Stimulated activated effector memory CD8-positive, alpha-beta T cell treated with anti-CD3 and anti-CD28 coated beads, Interleukin-12 subunit alpha, Interleukin-12 subunit beta, amount 100 ng/mL, for 72 hours (primary cell): ENCODE data around the gene ARHGEF12.

ENCODE experiments used
- ATAC-seq: fragments of 150-1000 bp; cut with Tn5 transposase; 2 replicates; pipeline ENCODE4 v1.10.0; 2021
- DNase-seq, 2 donors: peaks; one replicate each; pipeline ENCODE4 v3.0.0; 2021 to 2022; ENCODE audit warnings: low spot score in 2 of 2
- H3K27ac Mint-ChIP-seq: one replicate; pipeline ENCODE4 v1.8.0; 2022; ENCODE audit warnings: mild to moderate bottlenecking, mixed read lengths
- H3K36me3 Mint-ChIP-seq: one replicate; pipeline ENCODE4 v1.8.0; 2022; ENCODE audit warnings: mild to moderate bottlenecking, mixed read lengths
- H3K4me1 Mint-ChIP-seq: one replicate; pipeline ENCODE4 v1.8.0; 2022; ENCODE audit warnings: mixed read lengths
- H3K4me3 Mint-ChIP-seq: one replicate; pipeline ENCODE4 v1.8.0; 2022; ENCODE audit warnings: mild to moderate bottlenecking, mixed read lengths
- H3K9me3 Mint-ChIP-seq: one replicate; pipeline ENCODE4 v1.8.0; 2022; ENCODE audit warnings: mixed read lengths

The ARHGEF12 gene

DNA sequence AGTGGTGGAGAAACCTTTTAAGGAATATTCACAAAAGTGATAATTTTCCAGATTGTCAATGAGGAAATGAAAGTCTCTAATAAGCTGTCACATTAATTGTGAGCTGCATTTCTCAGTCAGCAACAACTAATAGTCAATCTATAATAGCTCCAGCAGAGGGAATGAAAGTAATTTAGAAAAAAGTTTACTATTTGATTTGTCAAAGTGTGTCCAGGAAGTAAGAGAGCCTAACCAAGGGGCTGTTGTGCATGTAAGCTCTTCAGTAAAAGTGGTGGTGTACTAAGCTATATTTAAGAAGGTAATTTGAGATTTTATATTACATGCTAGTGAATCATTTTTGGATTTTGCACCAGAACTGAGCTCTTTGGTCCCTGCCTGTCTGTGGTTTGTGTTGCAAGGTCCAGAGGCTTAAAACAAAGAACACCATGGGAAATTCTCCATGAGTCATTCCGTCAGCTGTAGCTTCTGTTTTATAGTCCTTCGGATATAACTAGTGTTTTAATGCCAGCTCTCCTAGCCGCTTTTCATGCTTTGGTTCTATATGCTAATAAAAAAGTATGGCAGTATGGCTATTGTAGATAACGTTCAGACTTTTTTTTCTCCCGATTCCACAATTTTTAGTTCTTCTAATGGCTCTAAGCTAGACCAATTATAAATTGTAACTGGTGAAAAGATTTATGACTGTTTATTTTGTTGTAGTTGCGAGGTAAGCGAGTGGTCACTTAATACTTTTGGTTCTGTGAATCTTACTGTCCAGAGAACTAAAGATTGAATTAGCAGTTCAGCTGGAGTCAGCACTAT lies 64.6 kb downstream of the ARHGEF12 start:
- Mint-ChIP-seq H3K9me3 (no peaks in the 10 kb centered on the region), H3K4me3 (no peak overlapping the region), H3K27ac (no peak overlapping the region), H3K4me1 (peaks cover 7% of the 10 kb centered on the region), H3K36me3 (no peaks in the 10 kb centered on the region)
- no peak for ATAC-seq
- no peak for DNase-seq

DNA sequence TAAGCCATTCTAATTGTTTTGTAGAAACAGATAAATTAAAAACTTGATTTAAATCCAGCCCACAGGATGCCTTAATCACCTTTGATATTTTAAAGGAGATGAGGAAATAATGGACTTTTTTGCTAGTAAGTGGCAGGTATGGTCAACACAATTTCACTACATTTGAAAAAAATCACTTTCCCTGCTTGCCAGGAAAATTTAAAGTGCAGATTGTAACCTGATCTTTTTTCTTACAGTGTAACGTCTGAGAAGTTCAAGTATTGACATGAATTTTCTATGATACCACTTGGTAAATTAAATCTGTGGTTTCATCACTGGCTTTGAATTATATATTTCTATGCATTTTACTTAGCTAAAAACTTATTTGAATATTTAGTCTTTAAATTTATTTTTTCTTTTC lies 65.3 kb downstream of the ARHGEF12 start:
- ATAC-seq (no peak), DNase-seq (no peak)
- no peaks in the 10 kb centered on the region for H3K9me3 Mint-ChIP-seq
- H3K36me3 Mint-ChIP-seq: no peaks in the 10 kb centered on the region
- peaks cover 7% of the 10 kb centered on the region for H3K4me1 Mint-ChIP-seq
- no peak overlapping the region for H3K27ac Mint-ChIP-seq
- H3K4me3 Mint-ChIP-seq: no peak overlapping the region

DNA sequence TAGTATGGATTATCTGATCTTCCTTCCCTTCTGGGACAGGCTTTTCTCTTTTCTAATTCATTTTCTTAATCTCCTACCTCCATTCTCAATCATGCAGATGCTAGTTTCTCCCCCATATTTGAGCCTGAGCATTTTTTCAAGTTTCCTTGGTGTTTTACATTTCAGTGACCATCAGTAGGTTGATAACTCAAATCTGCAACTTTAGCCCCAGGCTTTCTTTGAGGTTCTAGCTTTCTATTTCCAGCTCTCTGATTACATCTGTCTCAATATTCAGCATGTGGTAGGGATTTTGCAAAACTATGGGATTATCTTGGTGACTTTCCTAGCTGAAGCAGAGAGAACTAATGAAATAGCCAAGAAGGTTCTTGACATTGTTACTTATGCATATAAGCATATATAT lies 67.8 kb downstream of the ARHGEF12 start:
- ATAC-seq: no peak
- Mint-ChIP-seq H3K4me3 (no peak overlapping the region), H3K4me1 (peaks cover 7% of the 10 kb centered on the region), H3K36me3 (no peaks in the 10 kb centered on the region), H3K9me3 (no peaks in the 10 kb centered on the region), H3K27ac (no peak overlapping the region)
- DNase-seq: no peak

DNA sequence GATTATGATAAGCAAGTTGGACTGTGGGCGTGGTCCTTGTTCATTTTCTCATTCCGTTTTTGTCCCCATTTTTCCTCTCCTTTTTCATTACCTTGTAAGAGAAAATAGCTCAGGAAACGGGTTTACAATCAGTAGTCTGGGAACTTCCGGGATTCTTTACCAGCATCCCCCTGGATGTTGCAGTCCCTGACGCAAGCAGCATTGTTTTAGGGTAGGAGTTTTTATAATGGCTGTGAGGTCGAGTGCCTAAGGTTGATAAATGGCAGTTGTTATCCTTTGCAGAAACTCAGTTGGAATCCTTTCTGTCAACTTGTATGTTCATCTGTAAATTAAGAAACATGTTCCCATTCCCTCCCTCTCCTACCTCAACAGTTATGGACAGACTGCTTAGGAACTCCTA lies 68.3 kb downstream of the ARHGEF12 start:
- Mint-ChIP-seq H3K9me3 (no peaks in the 10 kb centered on the region), H3K36me3 (no peaks in the 10 kb centered on the region), H3K4me3 (no peak overlapping the region), H3K4me1 (peaks cover 7% of the 10 kb centered on the region), H3K27ac (no peak overlapping the region)
- ATAC-seq (no peak), DNase-seq (no peak)

DNA sequence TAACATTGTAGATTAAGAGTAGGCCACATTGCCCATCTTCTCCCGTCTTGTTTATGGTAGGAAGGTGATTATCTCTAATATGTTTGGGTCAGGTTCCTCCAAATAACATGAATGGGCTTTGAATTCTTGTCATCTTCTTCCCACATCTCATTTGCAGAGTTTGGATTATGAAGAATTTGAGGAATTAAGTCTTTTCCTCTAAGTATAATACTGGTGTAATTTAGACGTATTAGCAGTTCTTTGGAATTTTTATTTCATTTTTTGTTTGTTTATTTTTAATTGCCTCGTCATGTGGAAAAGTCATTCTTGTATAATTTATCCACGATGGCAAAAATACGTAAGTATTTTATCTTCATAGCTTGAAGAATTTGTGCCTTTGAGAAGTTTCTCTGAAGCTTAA lies 73.4 kb downstream of the ARHGEF12 start:
- Mint-ChIP-seq H3K4me1 (no peaks in the 10 kb centered on the region), H3K36me3 (no peaks in the 10 kb centered on the region), H3K9me3 (no peaks in the 10 kb centered on the region), H3K4me3 (no peak overlapping the region), H3K27ac (no peak overlapping the region)
- DNase-seq: no peak
- ATAC-seq: no peak

DNA sequence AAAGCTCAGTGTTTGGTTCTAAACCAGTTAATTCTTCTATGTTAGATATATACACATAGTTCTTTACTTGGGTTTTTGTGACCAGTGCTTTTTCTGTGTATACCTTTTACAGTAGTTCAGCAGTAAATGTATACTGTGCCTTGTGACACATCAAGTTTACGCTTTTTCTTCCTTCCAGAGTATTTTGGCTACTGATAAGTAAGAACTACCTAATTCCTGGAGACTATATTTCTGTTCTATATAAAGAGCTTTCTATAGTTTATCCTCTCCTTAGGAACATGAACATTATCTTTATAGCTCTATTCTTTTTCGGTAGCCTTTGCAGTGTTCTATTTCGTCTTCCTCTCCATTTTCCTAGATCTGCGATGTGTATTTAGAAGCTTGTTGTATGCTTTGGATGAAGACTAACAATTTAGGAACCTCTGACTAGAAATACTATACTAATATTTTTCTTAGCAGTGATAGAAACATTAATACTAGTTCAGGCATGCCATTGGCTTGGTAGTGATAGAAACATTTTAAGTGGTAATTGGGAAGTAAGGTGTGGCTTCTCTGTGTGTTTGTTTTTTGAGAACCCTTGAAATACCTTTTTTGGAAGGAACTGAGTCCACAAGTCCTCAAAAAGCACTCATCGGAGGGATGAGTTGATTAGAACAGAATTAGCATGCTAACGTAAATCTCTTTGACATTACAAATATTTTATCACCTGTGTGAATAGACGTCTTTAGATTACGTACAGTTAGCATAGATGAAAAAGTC lies 74.6 kb downstream of the ARHGEF12 start:
- Mint-ChIP-seq H3K9me3 (no peaks in the 10 kb centered on the region), H3K4me3 (no peak overlapping the region), H3K36me3 (no peaks in the 10 kb centered on the region), H3K4me1 (no peaks in the 10 kb centered on the region), H3K27ac (no peak overlapping the region)
- DNase-seq (no peak), ATAC-seq (no peak)

DNA sequence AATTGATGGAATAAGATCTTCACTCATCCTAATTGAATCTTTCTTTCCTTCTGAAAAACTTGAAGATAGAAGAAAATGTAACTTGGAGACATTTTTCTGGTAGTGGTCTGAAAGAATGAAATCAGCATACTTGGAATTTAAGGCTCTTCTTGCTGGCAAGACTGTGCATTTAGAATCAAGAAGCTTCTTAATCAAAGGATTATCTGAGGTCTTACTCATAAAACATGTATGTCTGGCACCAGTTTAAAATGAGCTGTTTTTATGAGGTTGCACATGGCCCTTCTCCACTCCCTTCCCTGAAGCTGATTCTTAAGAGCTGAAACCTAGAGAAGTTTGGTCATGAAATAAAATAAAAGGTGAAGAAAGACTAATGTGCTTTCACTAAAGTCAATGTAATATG lies 77.3 kb downstream of the ARHGEF12 start:
- Mint-ChIP-seq H3K36me3 (no peaks in the 10 kb centered on the region), H3K27ac (no peak overlapping the region), H3K4me1 (no peaks in the 10 kb centered on the region), H3K4me3 (no peak overlapping the region), H3K9me3 (no peaks in the 10 kb centered on the region)
- DNase-seq (no peak), ATAC-seq (no peak)

DNA sequence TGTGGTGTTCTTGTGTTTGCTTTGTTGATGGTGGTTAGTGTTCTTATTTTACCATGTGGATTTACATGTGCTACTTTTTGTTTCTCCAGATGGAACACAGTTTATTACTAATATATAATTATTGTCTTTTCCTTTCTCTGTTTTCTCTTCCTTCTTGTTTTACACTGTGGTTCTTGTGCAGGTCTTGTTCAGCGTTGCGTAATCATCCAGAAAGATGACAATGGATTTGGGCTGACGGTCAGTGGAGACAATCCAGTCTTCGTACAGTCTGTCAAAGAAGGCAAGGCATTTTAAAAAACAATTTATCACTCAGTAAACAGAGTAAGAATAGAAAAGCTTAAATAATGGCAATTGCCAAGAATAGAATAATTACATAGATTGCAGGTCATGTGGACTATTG lies 84.4 kb downstream of the ARHGEF12 start:
- ATAC-seq: no peak
- Mint-ChIP-seq H3K9me3 (no peaks in the 10 kb centered on the region), H3K27ac (no peak overlapping the region), H3K4me1 (no peaks in the 10 kb centered on the region), H3K4me3 (no peak overlapping the region), H3K36me3 (peaks cover 5% of the 10 kb centered on the region)
- no peak for DNase-seq

DNA sequence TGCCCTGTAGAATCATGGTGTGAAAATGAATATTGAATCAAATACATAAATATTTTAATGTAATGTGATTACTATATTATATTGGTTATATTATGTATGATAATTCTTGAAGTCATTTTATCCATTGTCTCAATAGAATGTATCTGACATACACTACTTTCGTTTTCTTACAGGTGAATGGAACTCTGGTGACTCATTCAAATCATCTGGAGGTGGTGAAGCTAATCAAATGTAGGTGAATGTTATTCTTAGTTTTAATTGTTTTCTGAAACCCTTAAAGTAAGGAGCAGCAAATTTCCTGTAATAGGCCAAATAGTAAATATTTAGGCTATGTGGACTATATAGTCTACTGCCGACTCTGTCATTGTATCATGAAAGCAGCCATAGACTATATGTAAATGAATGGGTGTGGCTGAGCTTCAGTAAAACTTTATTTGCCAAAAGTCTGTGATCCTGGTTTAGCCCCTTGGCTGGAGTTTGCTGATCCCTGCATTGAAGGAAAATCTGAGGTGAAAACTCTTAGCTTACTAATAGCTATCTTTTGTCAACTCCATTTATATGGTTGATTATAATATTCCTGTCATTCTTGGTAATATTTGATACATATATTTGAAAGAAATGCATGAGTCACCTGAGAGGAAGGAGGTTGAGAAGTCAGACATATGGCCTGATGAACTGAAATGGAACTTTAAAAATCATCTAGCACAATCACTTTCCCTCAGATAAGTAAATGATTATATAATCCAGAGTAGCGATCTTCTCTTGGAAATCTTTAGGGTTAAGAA lies 88.2 kb downstream of the ARHGEF12 start:
- Mint-ChIP-seq H3K27ac (no peak overlapping the region), H3K36me3 (peaks cover 5% of the 10 kb centered on the region), H3K4me3 (no peak overlapping the region), H3K9me3 (no peaks in the 10 kb centered on the region), H3K4me1 (no peaks in the 10 kb centered on the region)
- DNase-seq (no peak), ATAC-seq (no peak)

DNA sequence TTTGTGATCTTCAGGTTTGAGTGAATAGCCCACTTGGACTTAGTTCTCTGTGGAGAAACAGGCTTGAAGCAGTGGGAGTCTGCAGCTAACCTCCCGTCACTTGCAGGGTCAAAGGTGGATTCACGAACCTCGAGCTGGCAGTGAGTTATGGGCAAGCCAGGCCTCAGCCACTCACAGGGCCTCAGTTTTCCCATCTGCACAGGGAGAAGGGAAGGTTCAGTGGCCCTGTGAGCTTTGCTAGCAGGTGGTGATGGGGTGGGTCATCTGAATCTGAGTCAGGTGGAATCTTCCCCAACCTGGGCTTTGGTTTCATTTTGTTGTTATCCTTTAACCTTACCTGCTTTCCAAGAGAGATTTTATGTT lies 88.7 kb downstream of the ARHGEF12 start:
- ATAC-seq: no peak
- H3K9me3 Mint-ChIP-seq: no peaks in the 10 kb centered on the region

DNA sequence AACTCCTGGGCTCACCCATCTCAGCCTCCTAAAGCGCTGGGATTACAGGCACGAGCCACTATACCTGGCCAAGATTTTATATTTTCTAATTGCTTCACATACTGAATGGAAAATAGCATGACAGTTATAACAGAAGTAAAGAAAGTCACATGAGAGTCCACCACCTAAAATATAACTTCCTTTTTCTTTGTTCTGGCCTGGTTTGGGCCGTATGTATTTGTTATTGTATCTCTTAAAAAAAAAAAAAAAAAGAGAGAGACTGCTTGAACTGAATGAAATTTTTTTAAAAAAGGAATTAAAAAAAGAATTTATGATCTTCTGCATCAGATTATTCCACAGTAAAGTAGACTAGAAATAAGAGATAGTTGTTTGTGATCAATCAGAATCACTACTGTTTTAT lies 89.3 kb downstream of the ARHGEF12 start:
- H3K27ac Mint-ChIP-seq: no peak overlapping the region
- DNase-seq: no peak
- peaks cover 5% of the 10 kb centered on the region for H3K36me3 Mint-ChIP-seq
- H3K4me1 Mint-ChIP-seq: no peaks in the 10 kb centered on the region
- H3K9me3 Mint-ChIP-seq: no peaks in the 10 kb centered on the region
- no peak for ATAC-seq
- no peak overlapping the region for H3K4me3 Mint-ChIP-seq

More for the DNA sequence above, 88.7 kb downstream of the ARHGEF12 start:
- peaks cover 5% of the 10 kb centered on the region for H3K36me3 Mint-ChIP-seq
- no peak for DNase-seq
- no peak overlapping the region for H3K4me3 Mint-ChIP-seq
- no peaks in the 10 kb centered on the region for H3K4me1 Mint-ChIP-seq
- H3K27ac Mint-ChIP-seq: no peak overlapping the region

DNA sequence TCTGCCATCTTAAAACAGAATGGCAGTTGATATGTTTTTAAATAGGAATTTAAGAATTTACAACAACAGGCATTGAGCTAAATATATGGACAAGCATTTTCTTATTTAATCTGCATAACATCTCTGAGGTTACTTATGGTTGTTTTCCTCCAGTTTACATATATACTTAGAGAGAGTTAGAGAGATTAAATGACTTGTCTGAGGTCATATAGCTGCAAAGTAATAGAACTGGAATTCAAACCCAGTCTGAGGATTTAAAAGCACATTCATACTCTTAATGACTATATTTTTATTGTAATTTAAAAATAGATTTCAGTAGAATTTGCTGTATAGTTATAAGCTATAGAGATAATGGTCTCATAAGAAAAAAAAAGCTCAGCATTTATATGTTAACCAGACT lies 93.9 kb downstream of the ARHGEF12 start:
- DNase-seq (no peak), ATAC-seq (no peak)
- Mint-ChIP-seq H3K27ac (no peak overlapping the region), H3K4me3 (no peak overlapping the region), H3K36me3 (no peaks in the 10 kb centered on the region), H3K9me3 (no peaks in the 10 kb centered on the region), H3K4me1 (peaks cover 17% of the 10 kb centered on the region)

DNA sequence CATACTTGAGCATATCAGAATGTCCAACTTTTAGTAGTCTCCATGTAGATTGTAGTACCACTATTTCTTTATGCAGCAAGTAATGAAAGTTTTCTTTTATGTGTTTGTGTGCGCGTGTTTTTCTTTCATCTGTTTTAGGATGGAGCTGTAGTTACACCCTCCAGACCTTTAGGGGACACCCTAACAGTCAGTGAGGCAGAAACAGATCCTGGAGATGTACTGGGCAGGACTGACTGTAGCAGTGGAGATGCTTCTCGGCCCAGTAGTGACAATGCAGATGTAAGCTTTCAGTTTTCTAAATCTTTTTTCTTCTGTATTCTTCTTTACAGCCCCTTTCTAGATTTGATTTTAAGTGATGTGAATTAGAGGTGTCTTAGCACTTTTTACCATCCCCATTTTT lies 95.4 kb downstream of the ARHGEF12 start:
- DNase-seq: no peak

DNA sequence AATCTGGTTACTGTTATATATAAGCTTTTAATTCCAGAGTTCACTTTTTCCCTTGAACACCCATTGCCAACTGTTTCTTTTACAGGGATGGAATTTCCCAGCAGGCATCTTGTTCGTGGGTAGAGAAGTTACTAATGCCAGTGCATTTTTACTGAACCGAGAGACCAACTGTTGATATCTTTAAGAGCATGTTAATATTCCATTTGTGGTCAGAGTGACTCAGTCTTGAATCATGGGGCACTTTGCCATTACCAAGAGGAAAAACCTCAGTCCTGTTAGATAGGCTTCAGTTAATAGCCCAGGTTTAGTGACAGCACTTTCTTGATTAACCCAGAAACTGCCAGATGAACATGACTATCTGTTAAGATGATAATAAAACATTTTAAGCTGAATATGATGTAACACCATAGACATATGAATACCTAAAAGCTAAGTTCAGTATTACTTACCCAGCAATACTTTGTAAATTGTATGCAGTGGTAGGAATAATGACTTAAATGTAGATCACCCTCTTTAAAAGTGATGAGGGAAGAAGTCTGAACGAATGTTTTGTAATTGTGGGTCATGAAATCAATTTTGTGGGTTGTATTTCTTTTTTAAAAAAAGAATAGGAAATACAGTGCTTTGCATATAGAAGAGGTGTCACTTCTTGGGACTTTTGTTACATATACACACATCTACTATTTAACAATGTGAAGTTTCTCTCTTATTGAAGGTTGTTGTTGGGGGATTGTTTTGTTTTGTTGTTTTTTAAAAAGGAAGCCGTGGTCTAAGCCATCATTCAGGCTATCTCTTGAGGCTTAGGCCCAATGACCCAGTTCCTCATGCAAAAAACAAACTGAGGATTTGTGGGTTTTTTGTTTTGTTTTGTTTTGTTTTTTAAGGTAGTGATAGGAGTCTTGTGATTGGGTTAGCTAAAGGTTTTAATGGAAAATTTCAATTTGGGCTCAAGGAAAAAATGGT lies 96.1 kb downstream of the ARHGEF12 start:
- ATAC-seq: peak; percentile 92
- DNase-seq: no peak
- no peak overlapping the region for H3K4me3 Mint-ChIP-seq
- no peaks in the 10 kb centered on the region for H3K36me3 Mint-ChIP-seq
- H3K9me3 Mint-ChIP-seq: no peaks in the 10 kb centered on the region
- H3K27ac Mint-ChIP-seq: peak overlapping the region; percentile 78
- peaks cover 17% of the 10 kb centered on the region for H3K4me1 Mint-ChIP-seq

More for the DNA sequence above, 95.4 kb downstream of the ARHGEF12 start:
- Mint-ChIP-seq H3K4me1 (peaks cover 17% of the 10 kb centered on the region), H3K27ac (no peak overlapping the region), H3K4me3 (no peak overlapping the region), H3K36me3 (no peaks in the 10 kb centered on the region), H3K9me3 (no peaks in the 10 kb centered on the region)
- ATAC-seq: peak; percentile 79

DNA sequence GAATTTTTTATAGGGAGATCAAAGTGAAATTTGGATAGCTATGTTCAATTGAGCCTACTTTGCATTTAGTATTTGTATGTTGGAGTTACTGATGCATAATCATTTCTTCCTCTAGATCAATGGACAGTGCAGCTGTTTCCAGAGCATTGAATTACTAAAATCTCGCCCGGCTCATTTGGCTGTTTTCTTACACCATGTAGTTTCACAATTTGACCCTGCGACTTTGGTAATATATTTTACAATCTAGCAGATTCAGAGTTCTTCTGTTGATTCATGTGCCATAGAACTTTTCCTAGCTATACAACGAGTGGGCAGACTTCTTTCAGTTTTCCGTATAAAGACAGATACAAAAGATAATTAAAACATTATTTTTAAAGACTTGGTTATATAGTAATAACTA lies 105.4 kb downstream of the ARHGEF12 start:
- DNase-seq: no peak
- no peak overlapping the region for H3K4me3 Mint-ChIP-seq
- ATAC-seq: no peak
- no peaks in the 10 kb centered on the region for H3K9me3 Mint-ChIP-seq
- no peak overlapping the region for H3K27ac Mint-ChIP-seq
- peaks cover 11% of the 10 kb centered on the region for H3K36me3 Mint-ChIP-seq
- no peaks in the 10 kb centered on the region for H3K4me1 Mint-ChIP-seq
